Kasumi-1 (cell line): ENCODE data around the gene FCHSD1.
"Not testable (repeated sequence)": the region's sequence is repeated elsewhere in the genome, so short reads cannot be mapped to it uniquely, and the experiment has no call there.

ENCODE experiments used
- DNase-seq, 2 experiments: peaks; one replicate each; lab custom pipeline; 2025; lab: John Stamatoyannopoulos, UW

Gene FCHSD1

GRCh38 chr5:141615991-141616720 is 35.1 kb downstream of the FCHSD1 start:
- no peak for DNase-seq

GRCh38 chr5:141613344-141613743 is 37.9 kb downstream of the FCHSD1 start:
- DNase-seq: no peak

- DNase-seq: no peak
These were observed 39.9 kb downstream of the FCHSD1 start for GRCh38 chr5:141611289-141611688.

GRCh38 chr5:141609921-141610320 is 41.3 kb downstream of the FCHSD1 start:
- DNase-seq: not testable (repeated sequence)

GRCh38 chr5:141609044-141609443 is 42.2 kb downstream of the FCHSD1 start:
- DNase-seq: no peak

GRCh38 chr5:141608557-141608956 is 42.7 kb downstream of the FCHSD1 start:
- DNase-seq: no peak

- DNase-seq: no peak
These were observed 43.2 kb downstream of the FCHSD1 start for GRCh38 chr5:141608046-141608445.

- DNase-seq: peak; percentile 98 to 99
These were observed 45.5 kb downstream of the FCHSD1 start for GRCh38 chr5:141605523-141606277.

GRCh38 chr5:141603923-141604717 is 47.1 kb downstream of the FCHSD1 start:
- peak; percentile 86 to 89 for DNase-seq

- no peak for DNase-seq
These were observed 48.6 kb downstream of the FCHSD1 start for GRCh38 chr5:141602606-141603005.

- no peak for DNase-seq
These were observed 52.5 kb downstream of the FCHSD1 start for GRCh38 chr5:141598391-141599345.

- no peak for DNase-seq
These were observed 53.4 kb downstream of the FCHSD1 start for GRCh38 chr5:141597814-141598213.

GRCh38 chr5:141597394-141597793 is 53.8 kb downstream of the FCHSD1 start:
- no peak for DNase-seq

GRCh38 chr5:141596867-141597266 is 54.4 kb downstream of the FCHSD1 start:
- DNase-seq: no peak

- no peak for DNase-seq
These were observed 61.1 kb downstream of the FCHSD1 start for GRCh38 chr5:141590127-141590526.
